Glutamatergic neuron (in vitro differentiated cells): ENCODE results near the gene KRTAP10-10. TPM values are rescaled to one million over a fixed set of nuclear protein-coding genes. Genes with fewer than 3 reads are reported as not detected.

Experiments used
- DNase-seq: peaks from one replicate; pipeline ENCODE4 v3.0.0; 2022
- H3K27ac Mint-ChIP-seq: one replicate; pipeline ENCODE4 v1.8.0; 2020; ENCODE audit warnings: mild to moderate bottlenecking, mixed read lengths, inconsistent platforms; ENCODE audit not compliant: unreplicated experiment
- H3K27me3 Mint-ChIP-seq: one replicate; pipeline ENCODE4 v1.8.0; 2020; ENCODE audit warnings: mild to moderate bottlenecking, moderate library complexity, mixed read lengths, inconsistent platforms; ENCODE audit not compliant: unreplicated experiment
- H3K36me3 Mint-ChIP-seq: one replicate; pipeline ENCODE4 v1.8.0; 2020; ENCODE audit warnings: mild to moderate bottlenecking, mixed read lengths, inconsistent platforms; ENCODE audit not compliant: unreplicated experiment
- H3K4me1 Mint-ChIP-seq: one replicate; pipeline ENCODE4 v1.8.0; 2020; ENCODE audit warnings: mild to moderate bottlenecking, low read depth, mixed read lengths, inconsistent platforms; ENCODE audit not compliant: unreplicated experiment
- H3K4me3 Mint-ChIP-seq: one replicate; pipeline ENCODE4 v1.8.0; 2020; ENCODE audit warnings: mild to moderate bottlenecking, mixed read lengths, inconsistent platforms; ENCODE audit not compliant: unreplicated experiment
- H3K9me3 Mint-ChIP-seq: one replicate; pipeline ENCODE4 v1.8.0; 2020; ENCODE audit warnings: mild to moderate bottlenecking, moderate library complexity, mixed read lengths, inconsistent platforms; ENCODE audit not compliant: unreplicated experiment
- CTCF ChIP-seq: fragments of 200-600 bp; sonication (generic); IDR thresholded peaks from one replicate; pipeline ENCODE4 v1.5.0; 2021; ENCODE audit not compliant: partially characterized antibody, unreplicated experiment
- total RNA-seq: library from RNA; stranded (reverse); fragmentation: NEBNext Ultra II Directional; extraction: Animal tissue kit (Norgen Biotek cat#: 25700); gene quantifications from one replicate; pipeline ENCODE4 v1.2.1, GENCODE V29; 2021; ENCODE audit not compliant: unreplicated experiment

KRTAP10-10 gene
- total RNA-seq, 1 donor from 2014 or later: not detected

DNA sequence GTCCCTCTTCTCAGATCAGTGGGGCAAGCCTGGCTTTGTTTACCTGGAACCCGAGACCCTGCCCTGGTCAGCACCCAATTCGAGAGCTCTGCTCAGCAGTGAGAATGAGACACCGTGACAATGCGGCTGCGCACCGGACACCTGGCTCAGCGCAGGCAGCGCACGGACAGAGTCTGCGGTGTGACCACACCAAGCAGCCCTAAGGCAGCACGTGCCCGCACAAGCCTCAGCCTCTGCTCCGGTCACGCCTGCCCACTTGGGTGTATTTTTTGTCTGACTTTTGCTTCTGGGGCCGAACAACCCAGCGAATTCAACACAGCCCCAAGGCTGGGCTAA is 20.6 kb upstream of the KRTAP10-10 start:
- peak overlapping the region; percentile 78 for H3K27ac Mint-ChIP-seq

DNA sequence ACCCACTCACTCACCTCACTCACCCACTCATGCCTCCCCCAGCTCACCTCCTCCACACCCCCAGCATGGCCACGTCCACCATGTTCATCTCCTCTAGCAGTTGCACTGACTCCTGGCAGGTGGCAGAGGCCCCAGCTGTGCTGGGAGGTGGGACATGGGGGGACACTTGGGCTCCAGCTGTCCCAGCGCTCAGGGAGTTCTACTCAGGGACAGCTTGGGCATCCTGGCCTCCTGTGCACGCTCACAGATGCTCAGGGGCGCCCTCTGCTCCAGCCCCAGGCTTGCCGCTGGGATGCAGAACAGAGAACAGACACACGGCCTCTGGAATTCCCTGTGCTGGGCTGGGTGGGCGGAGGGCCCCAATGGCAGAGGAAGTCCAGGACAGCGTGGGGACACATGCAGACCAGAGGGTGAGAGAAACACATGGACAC is 20.1 kb upstream of the KRTAP10-10 start:
- no peak for TF ChIP-seq CTCF
- H3K27me3 Mint-ChIP-seq: peaks cover 9% of the 10 kb centered on the region
- peak overlapping the region; percentile 78 for H3K27ac Mint-ChIP-seq
- DNase-seq: peak; percentile 49
- H3K4me1 Mint-ChIP-seq: peaks cover 10% of the 10 kb centered on the region
- peaks cover 19% of the 10 kb centered on the region for H3K9me3 Mint-ChIP-seq
- H3K4me3 Mint-ChIP-seq: peak overlapping the region; percentile 63
- H3K36me3 Mint-ChIP-seq: peaks cover 20% of the 10 kb centered on the region

More for the DNA sequence above, 20.6 kb upstream of the KRTAP10-10 start:
- H3K9me3 Mint-ChIP-seq: peaks cover 19% of the 10 kb centered on the region
- DNase-seq: no peak
- H3K4me1 Mint-ChIP-seq: peaks cover 10% of the 10 kb centered on the region
- H3K27me3 Mint-ChIP-seq: peaks cover 9% of the 10 kb centered on the region
- H3K36me3 Mint-ChIP-seq: peaks cover 22% of the 10 kb centered on the region
- TF ChIP-seq CTCF: no peak
- no peak overlapping the region for H3K4me3 Mint-ChIP-seq

- no peak for DNase-seq
- no peak overlapping the region for H3K27ac Mint-ChIP-seq
- peaks cover 13% of the 10 kb centered on the region for H3K9me3 Mint-ChIP-seq
Measured at GRCh38 chr21:44618504-44618903, 18.7 kb upstream of the KRTAP10-10 start.

DNA sequence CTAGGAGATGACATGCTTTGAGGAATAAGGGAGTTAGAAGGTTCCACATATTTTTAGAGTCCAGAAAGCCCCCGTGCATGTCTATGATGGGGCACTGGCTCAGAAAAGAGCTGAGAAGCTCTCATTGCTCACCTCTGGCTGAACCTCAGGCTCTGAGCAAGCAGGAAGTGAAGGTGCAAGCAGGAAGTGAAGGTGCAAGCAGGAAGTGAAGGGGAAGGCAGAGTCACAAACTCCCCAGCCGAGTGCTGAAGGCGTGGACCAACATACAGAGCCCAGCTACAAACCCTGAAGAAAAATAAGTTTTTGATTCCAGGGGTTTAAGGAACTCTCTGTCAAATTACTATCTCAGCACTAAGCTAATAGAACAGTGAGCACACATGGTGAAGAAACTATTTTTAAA is 18.2 kb upstream of the KRTAP10-10 start:
- Mint-ChIP-seq H3K9me3 (peaks cover 11% of the 10 kb centered on the region), H3K4me1 (peaks cover 10% of the 10 kb centered on the region), H3K27me3 (peaks cover 9% of the 10 kb centered on the region), H3K4me3 (no peak overlapping the region), H3K36me3 (peaks cover 33% of the 10 kb centered on the region), H3K27ac (no peak overlapping the region)
- no peak for TF ChIP-seq CTCF
- DNase-seq: no peak

More at GRCh38 chr21:44618504-44618903, 18.7 kb upstream of the KRTAP10-10 start:
- H3K4me1 Mint-ChIP-seq: peaks cover 10% of the 10 kb centered on the region
- peaks cover 29% of the 10 kb centered on the region for H3K36me3 Mint-ChIP-seq
- H3K4me3 Mint-ChIP-seq: no peak overlapping the region
- no peak for TF ChIP-seq CTCF
- peaks cover 9% of the 10 kb centered on the region for H3K27me3 Mint-ChIP-seq

GRCh38 chr21:44619886-44620285 is 17.3 kb upstream of the KRTAP10-10 start:
- Mint-ChIP-seq H3K4me1 (peaks cover 10% of the 10 kb centered on the region), H3K4me3 (no peak overlapping the region), H3K27me3 (peaks cover 6% of the 10 kb centered on the region), H3K36me3 (peaks cover 42% of the 10 kb centered on the region), H3K27ac (no peak overlapping the region), H3K9me3 (peaks cover 15% of the 10 kb centered on the region)
- no peak for TF ChIP-seq CTCF
- DNase-seq: no peak
